ENCODE results near the gene TYW1B. TPM values are rescaled to one million over a fixed set of nuclear protein-coding genes. Genes with fewer than 3 reads are reported as not detected.
"Not testable (repeated sequence)": the region's sequence is repeated elsewhere in the genome, so short reads cannot be mapped to it uniquely, and the experiment has no call there.

TYW1B gene
- total RNA-seq, 1 donor from 2014 or later: 4.8 TPM

GRCh38 chr7:72717252-72717774 is 110.7 kb downstream of the TYW1B start:
- intact Hi-C loops (cut with DNase I); ATAC-seq: not testable (repeated sequence)

DNA sequence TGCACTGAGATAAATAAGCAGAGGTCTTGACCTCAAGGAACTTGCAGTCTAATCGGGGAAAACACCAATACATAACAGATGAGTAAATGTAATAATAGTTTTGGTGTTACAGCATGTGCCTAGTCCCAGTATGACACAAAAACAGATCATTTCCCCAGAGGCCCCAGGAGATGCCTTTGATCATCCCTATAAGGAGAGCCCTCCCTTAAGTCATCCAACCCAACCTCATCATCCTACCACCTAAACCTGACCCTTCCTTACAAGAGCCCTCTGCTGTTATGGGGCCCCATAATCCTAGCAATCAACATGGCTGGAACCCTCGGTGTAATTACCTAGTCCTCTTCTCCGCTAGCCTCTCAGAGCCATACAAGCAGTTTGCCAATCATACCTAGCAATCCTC is 116.1 kb downstream of the TYW1B start:
- intact Hi-C loops (cut with DNase I); ATAC-seq; DNase-seq (ENCODE audit: low spot score): not testable (repeated sequence)

More at GRCh38 chr7:72717252-72717774, 110.7 kb downstream of the TYW1B start:
- DNase-seq (ENCODE audit: low spot score): not testable (repeated sequence)

DNA sequence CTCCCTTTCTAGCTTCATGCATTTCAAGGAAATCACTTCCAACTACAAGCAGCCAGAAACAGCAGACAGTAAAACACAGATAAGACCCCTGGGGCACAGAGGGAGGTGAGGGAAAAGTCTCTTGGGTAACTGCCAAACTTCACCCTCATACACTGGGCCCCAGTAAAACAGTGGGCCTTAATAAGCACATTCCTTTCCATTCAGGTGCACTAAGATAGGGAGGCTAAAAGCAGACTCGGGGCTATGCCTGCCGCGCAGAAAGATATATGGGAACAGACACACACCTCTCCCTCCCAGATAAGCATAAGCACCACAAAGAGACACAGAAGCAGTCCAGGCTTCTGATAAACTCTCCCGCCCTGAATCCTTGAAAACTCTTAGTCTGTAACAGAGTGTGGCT is 117.0 kb downstream of the TYW1B start:
- no peak for ATAC-seq
- intact Hi-C loops (cut with DNase I): no loop called here
- DNase-seq (ENCODE audit: low spot score): no peak

DNA sequence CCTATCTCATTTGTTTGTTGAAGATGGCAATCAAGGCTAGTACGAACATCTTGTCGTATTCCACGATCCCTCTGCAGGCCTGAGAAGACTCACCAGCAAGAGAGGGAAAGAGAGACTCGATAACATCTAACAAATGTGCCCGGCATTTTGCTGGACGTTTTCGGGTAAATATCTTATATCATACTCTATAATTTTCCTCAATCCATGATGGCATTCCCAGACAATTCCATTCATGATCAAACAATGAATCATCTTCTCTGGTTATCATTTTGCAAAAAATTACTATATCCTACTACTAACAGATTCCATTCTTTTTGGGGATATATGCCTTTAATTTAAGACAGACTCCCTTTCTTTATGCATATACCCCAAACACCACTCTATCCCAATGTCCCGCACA is 118.1 kb downstream of the TYW1B start:
- DNase-seq (ENCODE audit: low spot score): no peak
- intact Hi-C loops (cut with DNase I): no loop called here
- no peak for ATAC-seq

DNA sequence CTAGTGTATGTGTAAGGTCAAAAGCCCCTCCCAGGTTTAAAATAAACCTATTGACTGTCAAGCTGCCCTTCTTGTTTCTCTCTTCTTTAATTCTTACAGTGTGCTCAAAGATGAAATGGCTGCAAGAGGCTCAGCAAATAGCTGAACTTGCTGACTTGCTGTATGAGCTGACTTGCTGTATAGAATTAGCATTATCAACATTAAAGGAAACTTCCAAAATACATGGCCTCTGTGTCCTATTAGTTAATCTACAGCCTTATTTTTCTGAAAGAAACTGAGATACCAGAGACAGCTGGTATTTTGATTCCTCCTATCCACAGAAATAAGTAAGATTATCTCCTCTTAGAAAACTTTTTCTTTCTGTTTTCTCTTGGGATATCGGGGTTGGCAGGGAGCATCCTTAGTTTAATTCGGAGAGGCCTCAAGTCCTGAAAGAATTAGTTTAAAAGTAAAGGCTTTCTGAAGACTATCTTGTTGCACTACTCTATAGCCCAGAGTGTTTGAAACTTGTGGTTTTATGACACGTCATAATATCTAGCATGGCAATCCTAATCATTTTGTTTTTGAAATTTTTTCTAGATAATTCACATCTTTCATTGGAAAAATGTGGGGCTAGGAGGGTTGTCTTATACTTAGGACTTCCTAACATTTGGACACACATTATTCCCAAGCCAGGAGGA is 119.5 kb downstream of the TYW1B start:
- DNase-seq (ENCODE audit: low spot score); ATAC-seq; intact Hi-C loops (cut with DNase I): not testable (repeated sequence)

GRCh38 chr7:72706521-72706920 is 121.5 kb downstream of the TYW1B start:
- ATAC-seq (no peak), DNase-seq (ENCODE audit: low spot score) (no peak)
- intact Hi-C loops (cut with DNase I): no loop called here

DNA sequence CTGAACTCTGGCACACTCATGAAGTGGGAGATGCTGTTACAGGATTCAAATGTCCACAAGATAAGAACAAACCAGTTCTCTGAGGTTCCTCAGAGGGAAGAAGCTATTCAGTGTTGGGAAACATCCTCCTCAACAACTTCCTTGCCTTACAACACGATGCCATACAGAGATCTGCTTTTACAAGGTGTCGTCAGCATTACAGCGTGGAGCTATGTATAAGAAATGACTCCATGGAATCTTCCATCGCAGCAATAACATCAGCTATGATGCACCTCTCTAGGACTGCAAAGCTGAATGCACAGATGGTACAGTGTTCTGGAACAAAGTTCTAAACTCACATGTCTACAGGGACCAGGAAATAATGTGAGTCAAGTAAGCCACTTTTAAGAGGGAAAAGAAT is 122.3 kb downstream of the TYW1B start:
- ATAC-seq; DNase-seq (ENCODE audit: low spot score); intact Hi-C loops (cut with DNase I): not testable (repeated sequence)

DNA sequence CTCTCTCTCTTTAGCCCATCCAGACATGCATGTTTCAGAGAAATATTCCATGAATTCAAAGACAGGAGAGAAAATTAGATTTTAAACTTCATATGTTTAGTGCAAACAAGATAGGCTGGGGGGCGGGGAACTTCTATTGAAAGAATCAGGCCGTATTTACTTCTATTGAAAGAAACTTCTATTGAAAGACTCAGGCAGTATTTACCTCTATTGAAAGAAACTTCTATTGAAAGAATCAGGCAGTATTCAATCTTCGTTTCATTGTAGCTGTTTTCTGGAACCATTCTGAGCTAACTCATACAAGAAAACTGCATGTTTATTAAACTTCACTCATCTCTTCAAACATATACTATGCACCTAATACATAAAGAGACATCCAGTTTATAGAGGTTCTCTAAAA is 123.1 kb downstream of the TYW1B start:
- no peak for DNase-seq (ENCODE audit: low spot score)
- no peak for ATAC-seq
- intact Hi-C loops (cut with DNase I): no loop called here

- intact Hi-C loops (cut with DNase I); DNase-seq (ENCODE audit: low spot score); ATAC-seq: not testable (repeated sequence)
These were observed 127.5 kb downstream of the TYW1B start for GRCh38 chr7:72700548-72700947.

GRCh38 chr7:72697066-72697465 is 130.9 kb downstream of the TYW1B start:
- ATAC-seq; DNase-seq (ENCODE audit: low spot score); intact Hi-C loops (cut with DNase I): not testable (repeated sequence)

DNA sequence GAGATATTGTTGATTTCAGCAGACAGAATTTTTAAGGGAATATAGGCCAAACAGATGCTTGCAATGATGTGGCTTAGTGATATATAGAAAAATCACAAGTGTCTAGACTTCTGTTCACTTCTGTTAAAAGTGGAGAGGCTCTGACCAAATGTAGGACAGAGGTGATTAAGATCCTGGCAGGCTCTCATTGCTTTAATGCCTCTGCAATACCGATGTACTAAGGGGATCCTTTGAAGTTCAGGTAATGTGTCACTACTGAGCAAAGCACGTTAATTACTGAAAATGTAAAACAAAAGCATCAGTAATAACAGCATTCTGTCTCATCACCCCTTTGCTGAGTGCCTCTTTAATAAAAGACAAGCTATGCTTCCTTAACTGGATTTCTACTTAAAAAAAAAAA is 131.4 kb downstream of the TYW1B start:
- DNase-seq (ENCODE audit: low spot score); ATAC-seq; intact Hi-C loops (cut with DNase I): not testable (repeated sequence)

DNA sequence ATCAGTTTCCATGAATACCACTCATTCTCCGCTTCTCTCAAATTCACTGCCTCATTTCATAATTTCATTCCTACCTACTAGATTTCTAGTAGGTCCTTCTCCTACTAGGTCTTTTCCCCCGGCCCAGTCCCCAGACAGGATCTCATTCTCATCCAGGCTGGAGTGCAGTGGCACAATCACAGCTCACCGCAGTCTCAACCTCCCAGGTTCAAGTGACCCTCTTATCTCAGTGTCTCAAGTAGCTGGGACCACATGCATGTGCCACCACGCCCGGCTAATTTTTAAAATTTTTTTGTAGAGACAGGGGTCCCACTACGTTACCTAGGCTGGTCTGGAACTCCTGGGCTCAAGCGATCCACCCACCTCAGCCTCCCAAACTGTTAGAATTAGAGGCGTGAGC is 132.5 kb downstream of the TYW1B start:
- DNase-seq (ENCODE audit: low spot score); ATAC-seq; intact Hi-C loops (cut with DNase I): not testable (repeated sequence)

GRCh38 chr7:72691442-72691841 is 136.6 kb downstream of the TYW1B start:
- intact Hi-C loops (cut with DNase I); ATAC-seq; DNase-seq (ENCODE audit: low spot score): not testable (repeated sequence)

DNA sequence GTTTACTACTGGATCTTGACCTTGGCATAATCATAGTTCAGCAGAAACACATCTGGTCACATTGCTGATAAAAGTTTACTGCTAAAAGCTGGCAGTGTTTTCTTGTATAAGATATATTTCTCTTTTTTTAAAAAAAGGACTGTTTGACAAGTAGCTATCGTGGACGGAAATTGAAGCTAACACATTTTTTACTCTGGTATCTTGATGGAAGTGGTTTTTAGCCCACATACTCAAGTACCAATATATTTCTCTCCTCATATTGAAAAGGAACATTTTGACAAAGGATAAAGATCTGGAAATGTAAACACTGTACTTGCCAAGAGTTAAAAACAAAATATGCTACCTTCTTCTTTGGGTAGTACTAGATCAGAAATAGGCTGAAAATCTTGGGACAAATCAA is 137.8 kb downstream of the TYW1B start:
- intact Hi-C loops (cut with DNase I); DNase-seq (ENCODE audit: low spot score); ATAC-seq: not testable (repeated sequence)

- ATAC-seq; intact Hi-C loops (cut with DNase I); DNase-seq (ENCODE audit: low spot score): not testable (repeated sequence)
These were observed 138.7 kb downstream of the TYW1B start for GRCh38 chr7:72689344-72689743.

DNA sequence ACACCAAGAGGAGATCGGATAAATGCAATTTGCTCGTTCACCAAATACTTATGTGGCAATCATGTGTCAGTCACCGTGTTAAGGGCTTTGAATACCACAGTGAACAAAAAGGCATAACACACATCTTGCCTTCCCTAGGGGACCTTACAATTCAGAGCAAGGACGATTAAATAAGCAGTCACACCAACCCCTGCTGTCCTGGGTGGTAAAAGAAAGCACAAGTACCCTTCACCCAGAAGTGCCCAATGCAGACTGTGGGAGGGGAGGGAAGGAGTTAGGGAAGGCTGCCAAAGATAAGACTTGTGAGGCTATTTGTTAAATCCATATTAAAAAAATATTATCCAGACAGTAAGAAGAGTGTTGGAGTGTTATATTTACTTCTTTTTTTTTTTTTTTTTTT is 146.8 kb downstream of the TYW1B start:
- DNase-seq (ENCODE audit: low spot score); ATAC-seq; intact Hi-C loops (cut with DNase I): not testable (repeated sequence)

DNA sequence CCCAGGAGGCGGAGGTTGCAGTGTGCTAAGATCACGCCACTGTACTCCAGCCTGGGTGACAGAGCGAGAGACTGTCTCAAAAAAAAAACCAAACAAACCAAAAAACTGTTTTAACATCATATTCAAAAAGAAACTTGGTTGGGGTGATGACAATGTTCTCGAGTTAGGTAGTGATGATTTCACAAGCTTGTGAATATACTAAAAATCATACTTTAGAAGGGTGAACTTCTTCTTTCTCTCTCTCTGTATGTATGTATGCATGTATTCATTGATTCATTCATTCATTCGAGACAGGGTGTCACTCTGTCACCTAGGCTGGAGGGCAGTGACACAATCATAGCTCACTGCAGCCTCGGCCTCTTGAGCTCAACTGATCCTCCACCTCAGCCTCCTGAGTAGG is 151.1 kb downstream of the TYW1B start:
- ATAC-seq; DNase-seq (ENCODE audit: low spot score); intact Hi-C loops (cut with DNase I): not testable (repeated sequence)

- DNase-seq (ENCODE audit: low spot score); ATAC-seq; intact Hi-C loops (cut with DNase I): not testable (repeated sequence)
These were observed 151.8 kb downstream of the TYW1B start for GRCh38 chr7:72676086-72676690.

DNA sequence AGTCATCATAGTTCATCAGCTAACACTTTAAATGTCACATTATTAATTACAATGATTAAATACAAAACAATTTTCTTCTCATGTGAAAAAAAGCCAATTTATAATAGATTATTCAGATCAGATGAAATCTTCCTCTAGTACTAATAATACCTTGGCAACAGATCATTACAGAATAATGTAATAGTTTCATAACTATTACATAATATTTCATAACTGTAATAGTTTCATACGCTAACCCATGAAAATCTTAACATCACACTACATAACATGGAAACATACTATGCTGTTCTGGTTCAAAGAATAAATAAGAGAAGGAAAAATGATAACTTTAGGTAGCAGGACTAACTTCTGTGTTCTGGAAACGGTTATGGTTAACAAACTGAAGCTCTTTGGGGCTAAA is 152.3 kb downstream of the TYW1B start:
- DNase-seq (ENCODE audit: low spot score); ATAC-seq; intact Hi-C loops (cut with DNase I): not testable (repeated sequence)

- DNase-seq (ENCODE audit: low spot score): no peak
- no peak for ATAC-seq
- intact Hi-C loops (cut with DNase I): no loop called here
These were observed 153.6 kb downstream of the TYW1B start for GRCh38 chr7:72674394-72674793.
